ENCODE data around the gene TNRC6A. TPM values are rescaled to one million over a fixed set of nuclear protein-coding genes. Genes with fewer than 3 reads are reported as not detected.

Gene TNRC6A
- total RNA-seq, 1 experiment from 2014 or later, result 41.6 TPM

DNA sequence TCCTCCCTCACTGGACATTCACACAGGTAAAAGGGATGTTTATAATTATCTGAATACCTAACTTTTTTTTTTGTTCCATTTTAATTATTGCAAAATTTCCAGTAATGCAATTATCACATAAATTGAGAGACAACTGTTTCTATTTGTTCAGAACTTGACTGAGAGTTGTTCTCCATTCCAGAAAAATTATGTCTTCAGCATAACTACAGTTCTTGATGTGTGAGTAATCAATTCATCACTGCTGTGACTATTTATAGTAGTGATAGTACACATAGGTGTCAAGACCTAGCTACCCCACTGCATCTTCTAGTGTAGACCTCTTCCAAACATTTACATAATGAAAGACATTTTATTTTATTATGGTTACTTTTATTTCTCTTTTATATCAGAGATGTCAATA, 5.8 kb upstream of the TNRC6A start:
- Mint-ChIP-seq H3K4me1 (ENCODE audit: insufficient read depth, unreplicated experiment) (peaks cover 9% of the 10 kb centered on the region), H3K36me3 (ENCODE audit: insufficient read depth, unreplicated experiment) (peaks cover 6% of the 10 kb centered on the region), H3K9me3 (ENCODE audit: unreplicated experiment) (no peaks in the 10 kb centered on the region), H3K4me3 (ENCODE audit: unreplicated experiment) (no peak overlapping the region), H3K27me3 (ENCODE audit: insufficient read depth, unreplicated experiment) (no peaks in the 10 kb centered on the region), H3K27ac (ENCODE audit: low read depth, unreplicated experiment) (no peak overlapping the region)
- TF ChIP-seq, protein P1, sequence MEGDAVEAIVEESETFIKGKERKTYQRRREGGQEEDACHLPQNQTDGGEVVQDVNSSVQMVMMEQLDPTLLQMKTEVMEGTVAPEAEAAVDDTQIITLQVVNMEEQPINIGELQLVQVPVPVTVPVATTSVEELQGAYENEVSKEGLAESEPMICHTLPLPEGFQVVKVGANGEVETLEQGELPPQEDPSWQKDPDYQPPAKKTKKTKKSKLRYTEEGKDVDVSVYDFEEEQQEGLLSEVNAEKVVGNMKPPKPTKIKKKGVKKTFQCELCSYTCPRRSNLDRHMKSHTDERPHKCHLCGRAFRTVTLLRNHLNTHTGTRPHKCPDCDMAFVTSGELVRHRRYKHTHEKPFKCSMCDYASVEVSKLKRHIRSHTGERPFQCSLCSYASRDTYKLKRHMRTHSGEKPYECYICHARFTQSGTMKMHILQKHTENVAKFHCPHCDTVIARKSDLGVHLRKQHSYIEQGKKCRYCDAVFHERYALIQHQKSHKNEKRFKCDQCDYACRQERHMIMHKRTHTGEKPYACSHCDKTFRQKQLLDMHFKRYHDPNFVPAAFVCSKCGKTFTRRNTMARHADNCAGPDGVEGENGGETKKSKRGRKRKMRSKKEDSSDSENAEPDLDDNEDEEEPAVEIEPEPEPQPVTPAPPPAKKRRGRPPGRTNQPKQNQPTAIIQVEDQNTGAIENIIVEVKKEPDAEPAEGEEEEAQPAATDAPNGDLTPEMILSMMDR (IDR thresholded peaks at IDR 0.05; ENCODE audit: unreplicated experiment), result no peak
- POLR2A ChIA-PET, result interaction anchor here (0.7 kb wide), 1 partner anchor 53 kb away, joined by 3 read pairs; no protein-coding TSS in a partner anchor
- intact Hi-C loops (cut with micrococcal nuclease), result no loop called here
- DNase-seq (ENCODE audit: unreplicated experiment), result no peak
- no TSS peak for BruUV-seq (replicated peaks)
- CTCF ChIA-PET, result no interaction called here

DNA sequence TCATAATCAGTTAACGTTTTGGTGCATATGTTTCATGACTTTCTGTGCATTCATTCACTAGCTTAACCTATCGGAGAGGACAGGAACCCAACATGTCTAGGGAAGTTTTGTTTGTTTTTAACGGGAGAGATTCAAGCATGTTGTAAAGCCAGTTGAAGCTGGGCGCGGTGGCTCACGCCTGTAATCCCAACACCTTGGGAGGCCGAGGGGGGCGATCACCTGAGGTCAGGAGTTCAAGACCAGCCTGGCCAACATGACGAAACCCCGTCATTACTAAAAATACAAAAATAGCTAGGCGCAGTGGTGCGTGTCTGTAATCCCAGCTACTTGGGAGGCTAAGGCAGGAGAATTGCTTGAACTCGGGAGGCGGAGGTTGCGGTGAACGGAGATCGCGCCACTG, 1.4 kb upstream of the TNRC6A start:
- Mint-ChIP-seq H3K4me3 (ENCODE audit: unreplicated experiment) (no peak overlapping the region), H3K4me1 (ENCODE audit: insufficient read depth, unreplicated experiment) (peaks cover 24% of the 10 kb centered on the region), H3K27me3 (ENCODE audit: insufficient read depth, unreplicated experiment) (no peaks in the 10 kb centered on the region), H3K9me3 (ENCODE audit: unreplicated experiment) (no peaks in the 10 kb centered on the region), H3K36me3 (ENCODE audit: insufficient read depth, unreplicated experiment) (peaks cover 16% of the 10 kb centered on the region), H3K27ac (ENCODE audit: low read depth, unreplicated experiment) (no peak overlapping the region)
- intact Hi-C loops (cut with micrococcal nuclease), result no loop called here
- BruUV-seq (replicated peaks), result no TSS peak
- ChIA-PET CTCF (interaction anchor here (0.6 to 1.4 kb wide), 6 partner anchors 26 to 189 kb away, joined by 3 to 5 read pairs (median 4); partner anchors contain the start of gene RBBP6), POLR2A (interaction anchor here (0.6 to 2.0 kb wide), 10 partner anchors 9 to 147 kb away, joined by 3 to 10 read pairs (median 4); no protein-coding TSS in a partner anchor)
- DNase-seq (ENCODE audit: unreplicated experiment), result no peak
- TF ChIP-seq, protein P1 (IDR thresholded peaks at IDR 0.05; ENCODE audit: unreplicated experiment), result no peak

DNA sequence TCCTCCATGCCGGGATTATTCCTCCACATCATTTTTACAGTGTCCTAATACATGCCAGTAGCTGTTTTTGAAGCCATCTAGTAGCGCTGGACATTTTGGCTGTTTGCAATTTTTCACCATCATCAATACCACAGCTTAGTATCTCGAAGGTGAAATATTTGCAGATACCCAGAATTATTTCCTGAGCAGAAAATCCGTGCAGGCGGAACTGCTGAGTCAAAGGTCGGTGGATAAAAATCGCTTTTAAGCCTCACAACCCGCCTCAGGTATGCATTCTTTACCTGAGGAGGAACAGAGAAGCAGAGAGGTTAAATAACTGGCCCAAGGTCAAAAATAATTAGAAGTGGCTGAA, 584 bp upstream of the TNRC6A start:
- H3K4me1 Mint-ChIP-seq (ENCODE audit: insufficient read depth, unreplicated experiment), result peaks cover 24% of the 10 kb centered on the region
- H3K36me3 Mint-ChIP-seq (ENCODE audit: insufficient read depth, unreplicated experiment), result peaks cover 19% of the 10 kb centered on the region
- ChIA-PET CTCF (interaction anchor here (0.6 to 1.3 kb wide), 7 partner anchors 19 to 190 kb away, joined by 3 to 5 read pairs (median 4); partner anchors contain the start of gene RBBP6), POLR2A (interaction anchor here (0.7 to 2.0 kb wide), 20 partner anchors 8 to 1687 kb away, joined by 3 to 10 read pairs (median 4); no protein-coding TSS in a partner anchor)
- TSS peak; percentile 86 for BruUV-seq (replicated peaks)
- intact Hi-C loops (cut with micrococcal nuclease), result no loop called here
- H3K27me3 Mint-ChIP-seq (ENCODE audit: insufficient read depth, unreplicated experiment), result no peaks in the 10 kb centered on the region
- TF ChIP-seq, protein P1 (IDR thresholded peaks at IDR 0.05; ENCODE audit: unreplicated experiment), result no peak
- peak overlapping the region; percentile 88 for H3K4me3 Mint-ChIP-seq (ENCODE audit: unreplicated experiment)
- no peak for DNase-seq (ENCODE audit: unreplicated experiment)
- H3K27ac Mint-ChIP-seq (ENCODE audit: low read depth, unreplicated experiment), result peak overlapping the region; percentile 93
- H3K9me3 Mint-ChIP-seq (ENCODE audit: unreplicated experiment), result no peaks in the 10 kb centered on the region

DNA sequence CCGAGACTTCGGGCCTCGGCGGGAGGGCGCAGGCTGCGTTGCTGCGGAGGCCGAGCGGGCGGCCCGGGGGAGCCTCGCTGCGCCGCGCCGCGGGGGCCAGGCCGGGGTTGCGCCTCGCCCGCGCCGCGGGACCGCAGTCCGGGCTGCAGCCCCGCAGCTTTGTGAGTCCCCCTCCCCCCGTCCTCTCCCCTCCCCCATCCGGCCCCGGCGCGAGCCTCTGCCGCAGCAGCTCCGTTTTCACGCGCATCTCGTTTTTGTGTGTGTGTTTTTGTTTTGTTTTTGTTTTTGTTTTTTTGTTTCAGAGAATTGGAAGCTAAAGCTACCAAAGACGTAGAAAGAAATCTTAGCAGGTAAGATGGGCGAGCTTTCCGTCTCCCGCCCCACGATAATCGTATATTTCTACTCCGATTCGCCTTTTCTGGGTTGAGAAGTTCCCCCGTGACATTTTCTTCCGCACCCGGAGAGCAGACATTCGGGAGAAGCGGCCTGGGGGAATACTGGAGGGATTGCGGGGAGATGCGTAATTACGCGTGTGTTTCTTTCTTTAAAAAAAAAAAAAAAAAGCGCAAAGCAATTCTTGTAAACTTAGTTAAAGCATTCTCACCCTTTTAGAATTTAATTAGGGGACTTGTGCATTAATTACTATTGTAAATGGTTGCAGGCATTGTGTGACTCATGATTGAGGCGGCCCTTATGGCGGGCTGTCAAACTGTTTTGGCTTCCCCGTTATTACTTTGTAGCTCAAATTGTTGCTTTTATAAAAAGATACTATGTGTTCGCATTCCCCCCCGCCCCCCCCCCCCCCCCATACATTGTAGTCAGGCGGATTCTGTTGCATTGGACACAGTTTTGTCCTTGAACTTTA, 732 bp downstream of the TNRC6A start:
- ChIA-PET CTCF (interaction anchor here (0.6 to 1.4 kb wide), 5 partner anchors 70 to 274 kb away, joined by 3 to 6 read pairs (median 5); no protein-coding TSS in a partner anchor), POLR2A (interaction anchor here (0.5 to 2.4 kb wide), 19 partner anchors 9 to 1224 kb away, joined by 3 to 19 read pairs (median 4); no protein-coding TSS in a partner anchor)
- peak overlapping the region; percentile 88 for H3K4me3 Mint-ChIP-seq (ENCODE audit: unreplicated experiment)
- TF ChIP-seq, protein P1 (IDR thresholded peaks at IDR 0.05; ENCODE audit: unreplicated experiment), result no peak
- no peaks in the 10 kb centered on the region for H3K27me3 Mint-ChIP-seq (ENCODE audit: insufficient read depth, unreplicated experiment)
- peaks cover 32% of the 10 kb centered on the region for H3K36me3 Mint-ChIP-seq (ENCODE audit: insufficient read depth, unreplicated experiment)
- no peaks in the 10 kb centered on the region for H3K9me3 Mint-ChIP-seq (ENCODE audit: unreplicated experiment)
- peaks cover 27% of the 10 kb centered on the region for H3K4me1 Mint-ChIP-seq (ENCODE audit: insufficient read depth, unreplicated experiment)
- DNase-seq (ENCODE audit: unreplicated experiment), result no peak
- intact Hi-C loops (cut with micrococcal nuclease), result loop anchor here (1.0 kb wide), 1 partner anchor 29 kb away; no protein-coding TSS in a partner anchor
- BruUV-seq (replicated peaks), result no TSS peak
- peak overlapping the region; percentile 80 for H3K27ac Mint-ChIP-seq (ENCODE audit: low read depth, unreplicated experiment)

All from MCF 10A (cell line).